ENCODE results near the gene PEX11B. TPM values are rescaled to one million over a fixed set of nuclear protein-coding genes. Genes with fewer than 3 reads are reported as not detected.
"Not testable (repeated sequence)": the region's sequence is repeated elsewhere in the genome, so short reads cannot be mapped to it uniquely, and the experiment has no call there.

Gene PEX11B
- total RNA-seq, 4 donors from 2014 or later, result 23.2 to 46.0 (median 31.7) TPM

DNA sequence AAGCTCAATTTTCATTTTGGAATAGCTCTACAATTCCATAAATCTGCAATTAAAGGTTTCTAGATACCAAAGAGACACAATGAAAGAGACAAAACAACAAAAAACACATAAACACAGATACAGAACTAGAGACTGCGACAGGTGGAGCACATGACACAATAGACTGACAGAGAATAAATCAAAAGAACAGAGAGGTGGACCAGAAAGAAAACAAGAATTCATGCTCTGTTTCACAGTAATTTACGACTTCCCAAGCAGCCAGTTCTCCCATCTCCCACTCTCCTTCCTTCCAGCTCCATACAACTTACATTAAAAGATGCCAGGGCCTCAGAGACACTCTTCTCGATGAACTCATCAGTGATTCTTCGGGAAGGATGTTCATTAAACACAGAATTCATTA is 23.9 kb upstream of the PEX11B start:
- Histone ChIP-seq H3K27ac (peak overlapping the region; percentile 69 to 97 (median 92)), H3K36me3 (peaks cover 0 to 63% of the 10 kb centered on the region in 2 donors), H3K4me3 (no peak overlapping the region), H3K4me1 (peaks cover 13 to 19% of the 10 kb centered on the region in 2 donors), H3K27me3 (no peaks in the 10 kb centered on the region), H3K9me3 (no peaks in the 10 kb centered on the region)
- in situ Hi-C loops (cut with MboI; ENCODE audit: low sequenced_read_pairs in 4 of 4) (no loop called here), intact Hi-C loops (cut with DNase I; ENCODE audit: low total_unique reads) (no loop called here)
- ATAC-seq (no peak), DNase-seq (no peak)
- TF ChIP-seq, protein P1, sequence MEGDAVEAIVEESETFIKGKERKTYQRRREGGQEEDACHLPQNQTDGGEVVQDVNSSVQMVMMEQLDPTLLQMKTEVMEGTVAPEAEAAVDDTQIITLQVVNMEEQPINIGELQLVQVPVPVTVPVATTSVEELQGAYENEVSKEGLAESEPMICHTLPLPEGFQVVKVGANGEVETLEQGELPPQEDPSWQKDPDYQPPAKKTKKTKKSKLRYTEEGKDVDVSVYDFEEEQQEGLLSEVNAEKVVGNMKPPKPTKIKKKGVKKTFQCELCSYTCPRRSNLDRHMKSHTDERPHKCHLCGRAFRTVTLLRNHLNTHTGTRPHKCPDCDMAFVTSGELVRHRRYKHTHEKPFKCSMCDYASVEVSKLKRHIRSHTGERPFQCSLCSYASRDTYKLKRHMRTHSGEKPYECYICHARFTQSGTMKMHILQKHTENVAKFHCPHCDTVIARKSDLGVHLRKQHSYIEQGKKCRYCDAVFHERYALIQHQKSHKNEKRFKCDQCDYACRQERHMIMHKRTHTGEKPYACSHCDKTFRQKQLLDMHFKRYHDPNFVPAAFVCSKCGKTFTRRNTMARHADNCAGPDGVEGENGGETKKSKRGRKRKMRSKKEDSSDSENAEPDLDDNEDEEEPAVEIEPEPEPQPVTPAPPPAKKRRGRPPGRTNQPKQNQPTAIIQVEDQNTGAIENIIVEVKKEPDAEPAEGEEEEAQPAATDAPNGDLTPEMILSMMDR (IDR thresholded peaks at IDR 0.05 in 4 of 5, conservative IDR thresholded peaks at IDR 0.05 in 1 of 5), result no peak
- TF ChIP-seq POLR2A (IDR thresholded peaks at IDR 0.05), result no peak

DNA sequence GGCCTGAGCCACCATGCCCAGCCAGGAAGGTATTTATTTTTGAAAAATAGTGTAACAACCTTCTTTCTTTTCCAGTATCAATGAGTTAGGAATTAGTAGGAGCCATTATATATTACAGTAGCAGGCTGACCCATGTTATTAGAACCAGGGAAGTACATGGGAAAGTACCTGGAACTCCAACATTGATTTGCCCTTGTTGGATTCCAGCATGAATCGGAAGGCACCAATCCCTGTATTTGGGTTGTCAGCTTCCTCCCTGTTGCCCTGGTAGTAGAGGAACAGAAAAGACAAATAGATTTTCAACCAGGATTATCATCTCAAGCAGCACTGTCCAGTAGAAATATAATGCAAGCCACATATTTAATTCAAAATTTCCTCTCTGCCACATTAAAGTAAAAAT is 18.9 kb upstream of the PEX11B start:
- DNase-seq (no peak), ATAC-seq (no peak)
- Histone ChIP-seq H3K9me3 (no peaks in the 10 kb centered on the region), H3K27me3 (no peaks in the 10 kb centered on the region), H3K4me1 (peaks cover 41 to 45% of the 10 kb centered on the region in 2 donors), H3K36me3 (peaks cover 0 to 58% of the 10 kb centered on the region in 2 donors), H3K4me3 (no peak overlapping the region), H3K27ac (peak overlapping the region; percentile 69 to 95 (median 82))
- no peak for TF ChIP-seq POLR2A (IDR thresholded peaks at IDR 0.05)
- TF ChIP-seq, protein P1 (IDR thresholded peaks at IDR 0.05 in 4 of 5, conservative IDR thresholded peaks at IDR 0.05 in 1 of 5), result no peak
- in situ Hi-C loops (cut with MboI; ENCODE audit: low sequenced_read_pairs in 4 of 4) (no loop called here), intact Hi-C loops (cut with DNase I; ENCODE audit: low total_unique reads) (no loop called here)

DNA sequence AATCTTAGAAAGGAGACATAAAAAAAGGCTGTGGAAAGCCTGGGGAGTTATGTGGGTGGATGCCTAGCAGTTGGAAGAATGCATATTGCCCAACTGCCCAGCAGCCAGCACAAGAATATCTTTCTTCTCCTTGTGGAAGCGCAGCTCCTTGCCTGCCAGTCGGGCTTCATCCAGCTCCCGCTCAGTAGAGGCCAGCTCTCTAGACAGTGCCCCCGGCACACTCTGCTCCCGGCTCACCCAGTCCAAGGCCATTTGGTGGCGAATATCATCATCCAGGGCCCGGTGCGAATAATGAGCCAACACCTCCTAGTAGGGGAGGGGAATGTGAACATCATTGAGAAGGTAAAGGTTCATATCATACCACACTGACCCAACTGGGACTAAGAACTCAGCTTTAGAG is 17.7 kb upstream of the PEX11B start:
- no peaks in the 10 kb centered on the region for H3K27me3 ChIP-seq
- H3K4me1 ChIP-seq, result peaks cover 41 to 45% of the 10 kb centered on the region in 2 donors
- peak overlapping the region; percentile 69 to 95 (median 82) for H3K27ac ChIP-seq
- TF ChIP-seq, protein P1 (IDR thresholded peaks at IDR 0.05 in 4 of 5, conservative IDR thresholded peaks at IDR 0.05 in 1 of 5), result no peak
- TF ChIP-seq POLR2A (IDR thresholded peaks at IDR 0.05), result peak in 1 of 2 donors; percentile 28
- intact Hi-C loops (cut with DNase I; ENCODE audit: low total_unique reads), result no loop called here
- peak; percentile 72 to 93 for ATAC-seq
- H3K9me3 ChIP-seq, result no peaks in the 10 kb centered on the region
- peaks cover 0 to 53% of the 10 kb centered on the region in 2 donors for H3K36me3 ChIP-seq
- in situ Hi-C loops (cut with MboI; ENCODE audit: low sequenced_read_pairs in 4 of 4), result no loop called here
- peak in 1 of 2 donors; percentile 81 for DNase-seq
- no peak overlapping the region for H3K4me3 ChIP-seq

DNA sequence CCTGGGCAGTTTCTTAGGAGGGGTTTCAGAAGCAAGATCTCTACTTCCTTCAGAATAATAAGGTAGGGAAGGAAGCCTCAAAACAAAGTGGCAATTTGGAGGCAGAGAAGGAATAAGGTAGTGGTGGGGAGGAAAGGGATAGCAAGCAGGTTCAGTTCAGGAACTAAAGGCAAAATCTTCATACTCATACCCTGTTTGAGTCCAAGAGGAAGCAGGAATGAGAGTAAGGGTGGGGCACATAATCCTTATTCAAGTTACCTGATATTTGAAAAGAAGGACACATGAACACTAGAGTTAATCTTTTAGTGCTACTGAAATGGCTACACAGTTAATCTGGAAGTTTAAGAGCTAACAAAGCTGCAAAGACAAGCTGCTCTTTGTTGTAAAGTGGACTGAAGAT is 17.2 kb upstream of the PEX11B start:
- no peaks in the 10 kb centered on the region for H3K27me3 ChIP-seq
- no peak for TF ChIP-seq POLR2A (IDR thresholded peaks at IDR 0.05)
- intact Hi-C loops (cut with DNase I; ENCODE audit: low total_unique reads), result no loop called here
- ATAC-seq, result peak in 1 of 2 donors; percentile 19
- in situ Hi-C loops (cut with MboI; ENCODE audit: low sequenced_read_pairs in 4 of 4), result no loop called here
- peak overlapping the region; percentile 69 to 95 (median 82) for H3K27ac ChIP-seq
- DNase-seq, result no peak
- H3K9me3 ChIP-seq, result no peaks in the 10 kb centered on the region
- no peak overlapping the region for H3K4me3 ChIP-seq
- H3K36me3 ChIP-seq, result peaks cover 0 to 48% of the 10 kb centered on the region in 2 donors
- peaks cover 39 to 42% of the 10 kb centered on the region in 2 donors for H3K4me1 ChIP-seq

DNA sequence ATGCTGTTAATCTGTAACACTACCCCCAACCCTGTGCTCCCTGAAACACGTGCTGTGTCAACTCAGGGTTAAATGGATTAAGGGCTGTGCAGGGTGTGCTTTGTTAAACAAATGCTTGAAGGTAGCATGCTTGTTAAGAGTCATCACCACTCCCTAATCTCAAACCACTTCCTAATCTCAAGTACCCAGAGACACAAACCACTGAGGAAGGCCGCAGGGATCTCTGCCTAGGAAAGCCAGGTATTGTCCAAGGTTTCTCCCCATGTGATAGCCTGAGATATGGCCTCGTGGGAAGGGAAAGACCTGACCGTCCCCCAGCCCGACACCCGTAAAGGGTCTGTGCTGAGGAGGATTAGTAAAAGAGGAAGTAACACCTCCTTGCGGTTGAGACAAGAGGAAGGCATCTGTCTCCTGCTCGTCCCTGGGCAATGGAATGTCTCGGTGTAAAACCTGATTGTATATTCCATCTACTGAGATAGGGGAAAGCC is 14.0 kb upstream of the PEX11B start:
- intact Hi-C loops (cut with DNase I; ENCODE audit: low total_unique reads); H3K4me3 ChIP-seq: not testable (repeated sequence)
- peaks cover 0 to 39% of the 10 kb centered on the region in 2 donors for H3K36me3 ChIP-seq

More for the DNA sequence above, 14.0 kb upstream of the PEX11B start:
- peak overlapping the region; percentile 69 to 95 (median 82) for H3K27ac ChIP-seq
- in situ Hi-C loops (cut with MboI; ENCODE audit: low sequenced_read_pairs in 4 of 4); DNase-seq; ATAC-seq; H3K9me3 ChIP-seq; H3K27me3 ChIP-seq: not testable (repeated sequence)
- peaks cover 42 to 43% of the 10 kb centered on the region in 2 donors for H3K4me1 ChIP-seq

Measured in gastrocnemius medialis (tissue), 4 donors.